Neural cell (in vitro differentiated cells): ENCODE results near the gene PHYHIPL.

ENCODE experiments used
- CTCF ChIP-seq: fragments of 450-650 bp; IDR thresholded peaks from 2 replicates; pipeline ENCODE4 v1.5.1; 2014; ENCODE audit warnings: antibody characterized with exemption, mild to moderate bottlenecking, moderate library complexity; ENCODE audit not compliant: poor library complexity, severe bottlenecking
- EZH2 ChIP-seq: fragments of 200-600, 300-800 bp; shearing (Covaris generic), sonication (generic); IDR thresholded peaks from 2 replicates; pipeline ENCODE4 v1.6.1; 2014; ENCODE audit warnings: antibody characterized with exemption, low read length, borderline replicate concordance, mild to moderate bottlenecking; ENCODE audit not compliant: insufficient read depth, poor library complexity, severe bottlenecking
- POLR2AphosphoS5 ChIP-seq: IDR thresholded peaks from 2 replicates; pipeline ENCODE4 v1.6.1; 2012

- TF ChIP-seq CTCF = no peak
- TF ChIP-seq EZH2 = no peak
- TF ChIP-seq POLR2AphosphoS5 = no peak
Measured at GRCh38 chr10:59283456-59284091, 107.1 kb downstream of the PHYHIPL start.
